Subcutaneous adipose tissue (tissue), 4 donors: Measurements from ENCODE around the gene HEATR5A. TPM values are rescaled to one million over a fixed set of nuclear protein-coding genes. Genes with fewer than 3 reads are reported as not detected.

ENCODE experiments used
- CTCF ChIP-seq: fragments of 450-650 bp; IDR thresholded peaks from one replicate; pipeline ENCODE4 v1.5.1; 2016; ENCODE audit warnings: low read depth, mild to moderate bottlenecking, control low read depth, antibody characterized with exemption, moderate library complexity
- total RNA-seq, 4 donors: library from RNA; depleted of rRNA; stranded (reverse); fragments of >200 nt; gene quantifications; one replicate each; pipeline ENCODE4 v1.1.0, GENCODE V29; 2016

HEATR5A gene
- total RNA-seq, 4 donors from 2014 or later, result 27.3 to 40.6 (median 36.3) TPM

GRCh38 chr14:31292937-31293616, 127.3 kb downstream of the HEATR5A start:
- no peak for TF ChIP-seq CTCF

GRCh38 chr14:31291210-31291609, 129.1 kb downstream of the HEATR5A start:
- no peak for TF ChIP-seq CTCF

- no peak for TF ChIP-seq CTCF
These were observed 132.9 kb downstream of the HEATR5A start for GRCh38 chr14:31287294-31287972.

- no peak for TF ChIP-seq CTCF
These were observed 133.7 kb downstream of the HEATR5A start for GRCh38 chr14:31286456-31287293.

- TF ChIP-seq CTCF, result no peak
These were observed 136.6 kb downstream of the HEATR5A start for GRCh38 chr14:31283578-31284252.

GRCh38 chr14:31283153-31283552, 137.2 kb downstream of the HEATR5A start:
- no peak for TF ChIP-seq CTCF
